CD14-positive monocyte (primary cell): Measurements from ENCODE around the gene METTL1. TPM values are rescaled to one million over a fixed set of nuclear protein-coding genes. Genes with fewer than 3 reads are reported as not detected.

Experiments used
- DNase-seq, 3 donors: peaks; one replicate each; pipeline ENCODE4 v3.0.0-alpha.2; 2011 to 2022
- H2AFZ ChIP-seq: 2 replicates; pipeline ENCODE4 v1.6.0; 2012; ENCODE audit warnings: mild to moderate bottlenecking, low read depth, low read length, inconsistent platforms; ENCODE audit not compliant: insufficient read depth, poor library complexity, severe bottlenecking
- H3K27ac ChIP-seq, 2 donors: 1 replicate in 1 of 2; 2 replicates in 1 of 2; pipeline ENCODE4 v1.5.1; 2012 to 2013; ENCODE audit warnings: low read length in 2 of 2, control low read depth in 1 of 2, inconsistent platforms in 1 of 2, low read depth in 1 of 2, mild to moderate bottlenecking in 1 of 2
- H3K27me3 ChIP-seq, 2 donors: one replicate each; pipeline versions ENCODE4 v1.6.0 to v1.6.1; 2011 to 2013; ENCODE audit warnings: low read length in 2 of 2; ENCODE audit not compliant: control insufficient read depth in 2 of 2, insufficient read depth in 2 of 2
- H3K36me3 ChIP-seq, 2 donors: replicated peaks in 1 of 2; 1 replicate in 1 of 2; 2 replicates in 1 of 2; pipeline versions ENCODE4 v1.5.1 to v1.6.1; 2012 to 2013; ENCODE audit warnings: low read length in 2 of 2, control low read depth in 1 of 2, inconsistent platforms in 1 of 2, mild to moderate bottlenecking in 1 of 2; ENCODE audit not compliant: insufficient read depth in 2 of 2, control insufficient read depth in 1 of 2
- H3K4me1 ChIP-seq, 2 donors: 1 replicate in 1 of 2; 2 replicates in 1 of 2; pipeline versions ENCODE4 v1.5.1 to v1.6.1; 2012 to 2013; ENCODE audit warnings: low read length in 2 of 2, control low read depth in 1 of 2, inconsistent platforms in 1 of 2, mild to moderate bottlenecking in 1 of 2, moderate library complexity in 1 of 2; ENCODE audit not compliant: insufficient read depth in 2 of 2, control insufficient read depth in 1 of 2
- H3K4me2 ChIP-seq: replicated peaks from 2 replicates; pipeline ENCODE3; 2012; ENCODE audit warnings: low read length, moderate library complexity, mild to moderate bottlenecking; ENCODE audit not compliant: poor library complexity, severe bottlenecking; ENCODE audit errors: extremely low read depth
- H3K4me3 ChIP-seq, 3 experiments: fragments of 200-600 bp in 1 of 3; sonication (generic) in 1 of 3; replicated peaks in 1 of 3; 1 replicate in 2 of 3; 2 replicates in 1 of 3; pipeline ENCODE4 v1.5.1; 2011 to 2013; ENCODE audit warnings: low read length in 3 of 3, mild to moderate bottlenecking in 3 of 3, control low read depth in 2 of 3, low read depth in 2 of 3, inconsistent platforms in 1 of 3, moderate library complexity in 1 of 3
- H3K79me2 ChIP-seq: 2 replicates; pipeline ENCODE4 v1.6.0; 2012; ENCODE audit warnings: mild to moderate bottlenecking, control low read depth, inconsistent platforms, low read length, moderate library complexity; ENCODE audit not compliant: insufficient read depth
- H3K9ac ChIP-seq: 2 replicates; pipeline ENCODE4 v1.6.0; 2017; ENCODE audit warnings: low read length, mild to moderate bottlenecking; ENCODE audit not compliant: insufficient read depth, poor library complexity, severe bottlenecking
- H3K9me3 ChIP-seq, 2 donors: replicated peaks in 1 of 2; 1 replicate in 1 of 2; 2 replicates in 1 of 2; pipeline versions ENCODE4 v1.5.1 to v1.6.1; 2012 to 2013; ENCODE audit warnings: low read length in 2 of 2, control low read depth in 1 of 2; ENCODE audit not compliant: control insufficient read depth in 1 of 2, insufficient read depth in 1 of 2
- H4K20me1 ChIP-seq: 2 replicates; pipeline ENCODE4 v1.6.0; 2012; ENCODE audit warnings: mild to moderate bottlenecking, low read length, control low read depth, moderate library complexity; ENCODE audit not compliant: insufficient read depth
- H3K27ac Mint-ChIP-seq, 7 donors: one replicate each; pipeline ENCODE4 v1.8.0; 2020; ENCODE audit warnings: mild to moderate bottlenecking in 7 of 7, mixed read lengths in 7 of 7, moderate library complexity in 6 of 7, inconsistent platforms in 2 of 7
- H3K27me3 Mint-ChIP-seq, 3 donors: one replicate each; pipeline ENCODE4 v1.8.0; 2021 to 2022; ENCODE audit warnings: low read depth in 3 of 3, mild to moderate bottlenecking in 3 of 3, mixed read lengths in 3 of 3, moderate library complexity in 3 of 3, inconsistent platforms in 1 of 3
- H3K36me3 Mint-ChIP-seq, 2 donors: one replicate each; pipeline ENCODE4 v1.8.0; 2020; ENCODE audit warnings: mixed read lengths in 2 of 2, inconsistent platforms in 1 of 2, mild to moderate bottlenecking in 1 of 2
- H3K4me1 Mint-ChIP-seq: one replicate; pipeline ENCODE4 v1.8.0; 2020; ENCODE audit warnings: mild to moderate bottlenecking, mixed read lengths
- H3K4me3 Mint-ChIP-seq, 2 donors: one replicate each; pipeline ENCODE4 v1.8.0; 2020; ENCODE audit warnings: mild to moderate bottlenecking in 2 of 2, mixed read lengths in 2 of 2, moderate library complexity in 1 of 2
- H3K9me3 Mint-ChIP-seq, 7 donors: one replicate each; pipeline ENCODE4 v1.8.0; 2020 to 2022; ENCODE audit warnings: mixed read lengths in 7 of 7, mild to moderate bottlenecking in 6 of 7, moderate library complexity in 6 of 7, inconsistent platforms in 2 of 7
- WGBS: methylation state at CpG from one replicate; pipeline ENCODE4 v1.1.5; 2013; ENCODE audit warnings: missing lambda C conversion rate; ENCODE audit not compliant: insufficient coverage; 5-methylcytosine and 5-hydroxymethylcytosine counted together
- intact Hi-C, 2 donors: fragments of 100-400 bp; cut with micrococcal nuclease; formaldehyde crosslinking; loops; one replicate each; pipeline versions ENCODE4 v1.15.0 to v1.15.1; 2023
- polyA plus RNA-seq, 3 donors: library from polyadenylated mRNA; depleted of rRNA in 1 of 3; unstranded in 2 of 3; stranded (reverse) in 1 of 3; fragments of 300-500 nt in 2 of 3; fragments of >200 nt in 1 of 3; fragmentation: Illumina TruSeq in 2 of 3; gene quantifications; 1 replicate in 2 of 3; 2 replicates in 1 of 3; pipeline ENCODE4 v1.2.3, GENCODE V29; 2012 to 2021
- TF ChIP-seq, protein P1 (sequence below): fragments of 200-600 bp; IDR thresholded peaks from one replicate; pipeline ENCODE4 v1.8.0; 2022; ENCODE audit warnings: antibody characterized with exemption, mild to moderate bottlenecking

The METTL1 gene
- polyA plus RNA-seq, 3 donors = 3.4 to 5.0 (median 3.7) TPM

DNA sequence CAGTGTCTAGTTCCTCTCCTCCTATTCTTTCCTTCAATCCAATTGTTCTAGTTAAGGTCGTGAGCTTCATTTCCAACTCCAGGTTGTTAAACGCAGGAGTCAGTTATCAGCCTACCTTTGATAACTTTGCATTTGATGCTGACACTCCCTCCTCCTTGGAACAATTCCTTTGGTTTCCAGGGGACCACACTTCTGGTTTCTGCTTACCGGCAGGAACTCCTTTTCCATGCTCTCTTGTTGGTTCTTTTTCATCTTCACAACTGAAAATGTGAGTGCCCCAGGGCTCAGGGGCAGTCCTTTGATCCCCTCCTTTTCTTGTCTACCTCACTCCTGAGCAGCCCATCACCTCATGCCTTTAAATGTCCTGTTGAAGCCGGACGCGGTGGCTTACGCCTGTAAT lies 5.5 kb upstream of the METTL1 start:
- Histone ChIP-seq H3K4me3 (no peak overlapping the region), H3K9me3 (no peaks in the 10 kb centered on the region), H3K4me1 (peaks cover 54 to 55% of the 10 kb centered on the region in 2 donors), H3K79me2 (no peaks in the 10 kb centered on the region), H3K4me2 (no peak overlapping the region), H2AFZ (no peak overlapping the region), H4K20me1 (no peaks in the 10 kb centered on the region), H3K36me3 (no peaks in the 10 kb centered on the region), H3K27ac (no peak overlapping the region), H3K9ac (no peak overlapping the region), H3K27me3 (no peaks in the 10 kb centered on the region)
- H3K4me1 Mint-ChIP-seq = peaks cover 51% of the 10 kb centered on the region
- TF ChIP-seq, protein P1, sequence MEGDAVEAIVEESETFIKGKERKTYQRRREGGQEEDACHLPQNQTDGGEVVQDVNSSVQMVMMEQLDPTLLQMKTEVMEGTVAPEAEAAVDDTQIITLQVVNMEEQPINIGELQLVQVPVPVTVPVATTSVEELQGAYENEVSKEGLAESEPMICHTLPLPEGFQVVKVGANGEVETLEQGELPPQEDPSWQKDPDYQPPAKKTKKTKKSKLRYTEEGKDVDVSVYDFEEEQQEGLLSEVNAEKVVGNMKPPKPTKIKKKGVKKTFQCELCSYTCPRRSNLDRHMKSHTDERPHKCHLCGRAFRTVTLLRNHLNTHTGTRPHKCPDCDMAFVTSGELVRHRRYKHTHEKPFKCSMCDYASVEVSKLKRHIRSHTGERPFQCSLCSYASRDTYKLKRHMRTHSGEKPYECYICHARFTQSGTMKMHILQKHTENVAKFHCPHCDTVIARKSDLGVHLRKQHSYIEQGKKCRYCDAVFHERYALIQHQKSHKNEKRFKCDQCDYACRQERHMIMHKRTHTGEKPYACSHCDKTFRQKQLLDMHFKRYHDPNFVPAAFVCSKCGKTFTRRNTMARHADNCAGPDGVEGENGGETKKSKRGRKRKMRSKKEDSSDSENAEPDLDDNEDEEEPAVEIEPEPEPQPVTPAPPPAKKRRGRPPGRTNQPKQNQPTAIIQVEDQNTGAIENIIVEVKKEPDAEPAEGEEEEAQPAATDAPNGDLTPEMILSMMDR = no peak
- no peak for DNase-seq
- peaks cover 0 to 7% (median 0%) of the 10 kb centered on the region in 7 donors for H3K9me3 Mint-ChIP-seq
- H3K36me3 Mint-ChIP-seq = peaks cover 6 to 9% of the 10 kb centered on the region in 2 donors
- no peak overlapping the region for H3K4me3 Mint-ChIP-seq
- no peak overlapping the region for H3K27ac Mint-ChIP-seq
- intact Hi-C loops = no loop called here
- peaks cover 0 to 2% (median 0%) of the 10 kb centered on the region in 3 donors for H3K27me3 Mint-ChIP-seq
- WGBS = 93% methylated on average over 3 of the region's 7 CpGs

DNA sequence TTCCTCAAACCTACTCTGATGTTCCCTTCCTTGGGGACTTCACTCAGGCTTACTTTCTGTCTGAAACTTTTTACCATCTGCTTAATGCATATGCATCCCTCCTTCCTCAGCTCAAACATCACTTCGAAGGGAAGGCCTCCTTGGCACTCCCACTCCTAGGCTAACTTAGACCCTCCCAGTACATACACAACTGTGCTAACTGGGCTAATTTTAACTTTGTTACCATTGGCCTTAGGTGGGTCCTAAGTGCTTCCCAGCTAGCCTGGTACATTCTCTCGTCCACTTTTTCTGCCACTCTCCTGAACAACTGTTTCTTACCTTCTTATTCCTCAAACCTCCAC lies 4.3 kb upstream of the METTL1 start:
- H3K27me3 Mint-ChIP-seq = peaks cover 0 to 2% (median 0%) of the 10 kb centered on the region in 3 donors
- H3K4me1 Mint-ChIP-seq = peaks cover 46% of the 10 kb centered on the region
- Histone ChIP-seq H3K27me3 (no peaks in the 10 kb centered on the region), H3K79me2 (no peaks in the 10 kb centered on the region), H3K4me3 (no peak overlapping the region), H3K27ac (peak overlapping the region in 1 of 2 donors; percentile 12), H3K9ac (no peak overlapping the region), H3K36me3 (no peaks in the 10 kb centered on the region), H2AFZ (peak overlapping the region; percentile 9), H3K9me3 (no peaks in the 10 kb centered on the region), H3K4me1 (peaks cover 49 to 52% of the 10 kb centered on the region in 2 donors), H4K20me1 (no peaks in the 10 kb centered on the region), H3K4me2 (no peak overlapping the region)
- TF ChIP-seq, protein P1 = no peak
- 100% methylated on average over 1 of the region's 2 CpGs for WGBS
- peak overlapping the region in 4 of 7 donors; percentile 60 to 81 (median 77) for H3K27ac Mint-ChIP-seq
- no peak overlapping the region for H3K4me3 Mint-ChIP-seq
- intact Hi-C loops = no loop called here
- H3K9me3 Mint-ChIP-seq = peaks cover 0 to 6% (median 0%) of the 10 kb centered on the region in 7 donors
- DNase-seq = no peak
- H3K36me3 Mint-ChIP-seq = peaks cover 6 to 9% of the 10 kb centered on the region in 2 donors
